Kidney glomerular epithelial cell (primary cell): ENCODE data around the gene FOXN4.
"Not testable (repeated sequence)": the region's sequence is repeated elsewhere in the genome, so short reads cannot be mapped to it uniquely, and the experiment has no call there.

Experiments
- DNase-seq: peaks from one replicate; lab custom pipeline; 2025; lab: John Stamatoyannopoulos, UW

The FOXN4 gene

DNA sequence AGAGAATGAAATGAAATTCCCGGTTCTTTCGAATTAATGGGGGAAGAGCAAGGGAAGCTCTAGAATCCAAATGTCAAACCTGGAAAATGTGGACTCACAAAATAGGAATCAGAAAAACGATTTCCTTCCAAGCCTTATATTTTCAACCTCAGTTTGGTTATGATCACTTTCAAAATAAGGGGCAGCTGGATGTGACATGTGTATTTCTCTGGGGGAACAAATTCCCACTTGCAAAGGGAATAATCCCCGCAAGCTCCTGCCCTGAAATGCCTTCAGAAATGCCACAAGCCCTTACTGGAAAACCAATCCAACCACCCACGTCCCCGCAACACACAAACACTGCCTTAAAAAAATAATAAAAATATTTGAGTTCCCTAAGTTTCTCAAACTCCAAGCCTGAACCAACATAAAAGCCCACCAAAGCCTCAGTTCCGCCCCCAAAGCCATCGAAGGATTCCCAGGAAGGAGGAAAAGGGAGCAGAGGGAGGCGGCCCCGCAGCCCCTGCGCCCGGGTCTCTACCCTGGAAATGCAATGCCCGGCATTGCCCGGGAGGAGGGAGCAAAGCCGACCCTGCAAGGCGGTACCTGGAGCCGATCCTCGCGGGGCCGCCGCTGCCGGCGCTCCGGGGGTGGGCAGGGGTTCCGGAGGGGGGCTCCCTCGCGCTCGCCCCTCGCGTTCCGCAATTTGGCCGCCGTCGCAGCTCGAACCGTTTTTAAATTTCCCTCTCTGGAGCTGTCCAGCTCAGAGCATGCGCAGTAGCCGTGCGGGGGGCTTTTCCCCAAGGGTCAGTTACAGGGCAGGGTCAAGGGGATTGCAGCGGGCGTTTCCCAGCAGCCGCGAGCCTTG, at the start of gene FOXN4:
FOXN4 (minus strand) TSS at position 751 of the 847 bp plus-strand sequence. CDS start 963 bp downstream, outside the sequence.
- no peak for DNase-seq

GRCh38 chr12:109358154-109358869, 49.2 kb upstream of the FOXN4 start:
- no peak for DNase-seq

DNA sequence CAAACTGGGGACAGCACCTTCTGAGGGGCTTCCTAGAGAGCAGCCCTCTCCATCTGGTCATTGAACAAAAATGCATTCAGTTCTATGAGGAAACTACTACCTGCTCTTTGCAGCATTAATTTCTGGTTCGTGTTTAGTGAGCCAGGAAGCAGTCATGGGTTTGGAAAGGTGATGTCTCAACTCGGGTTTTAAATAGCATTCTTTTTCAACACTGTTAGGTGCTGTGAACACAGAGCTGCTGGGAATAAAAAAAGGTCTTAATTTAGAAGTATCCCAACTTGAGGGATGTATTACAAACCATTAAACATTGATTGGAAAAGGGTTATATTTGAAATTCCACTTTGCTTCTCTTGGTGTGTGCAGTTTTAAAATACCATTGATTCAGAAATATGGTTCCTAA, 47.9 kb upstream of the FOXN4 start:
- no peak for DNase-seq

GRCh38 chr12:109356577-109356976, 47.5 kb upstream of the FOXN4 start:
- no peak for DNase-seq

DNA sequence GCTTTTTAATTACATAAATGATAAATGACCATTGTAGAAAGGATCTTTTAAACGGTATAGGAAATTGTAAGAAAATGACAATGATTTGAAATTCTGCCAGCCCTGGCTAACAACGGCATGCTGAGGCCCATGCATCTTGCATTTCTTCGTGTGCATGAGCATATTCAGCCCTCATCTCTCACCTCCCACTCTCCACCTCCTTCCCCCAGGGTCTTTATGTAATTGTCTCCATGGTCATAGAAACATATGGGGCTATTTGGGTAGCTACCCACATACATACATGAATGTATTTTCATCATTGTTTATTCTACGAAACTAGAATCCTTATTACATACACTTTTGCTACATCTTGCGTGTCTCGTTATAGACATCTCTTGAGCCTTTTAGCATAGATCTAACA, 43.1 kb upstream of the FOXN4 start:
- no peak for DNase-seq

DNA sequence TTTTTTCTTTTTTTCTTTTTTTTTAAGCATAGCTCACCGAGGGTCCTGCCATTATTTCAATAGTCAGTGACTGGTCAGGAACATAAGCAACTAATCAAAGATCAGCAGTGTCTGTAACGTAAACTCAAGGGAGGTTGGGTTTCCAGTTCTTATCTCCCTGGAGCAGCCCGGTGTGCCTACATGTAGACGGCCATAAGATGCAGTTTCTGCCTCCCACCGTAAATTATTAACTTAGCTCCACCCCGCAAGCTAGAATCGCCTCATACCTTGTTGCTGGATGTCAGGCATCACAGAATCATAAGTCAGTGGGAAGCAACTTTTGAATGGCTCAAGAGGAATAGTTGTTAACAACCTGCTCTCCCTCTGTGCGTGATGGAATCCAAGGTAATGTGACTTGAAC, 38.5 kb upstream of the FOXN4 start, which contains the start of gene MYO1H:
MYO1H (plus strand) TSS at position 312 of the 400 bp plus-strand sequence; CDS start at position 373, 61 bp downstream.
- DNase-seq, result peak; percentile 2

DNA sequence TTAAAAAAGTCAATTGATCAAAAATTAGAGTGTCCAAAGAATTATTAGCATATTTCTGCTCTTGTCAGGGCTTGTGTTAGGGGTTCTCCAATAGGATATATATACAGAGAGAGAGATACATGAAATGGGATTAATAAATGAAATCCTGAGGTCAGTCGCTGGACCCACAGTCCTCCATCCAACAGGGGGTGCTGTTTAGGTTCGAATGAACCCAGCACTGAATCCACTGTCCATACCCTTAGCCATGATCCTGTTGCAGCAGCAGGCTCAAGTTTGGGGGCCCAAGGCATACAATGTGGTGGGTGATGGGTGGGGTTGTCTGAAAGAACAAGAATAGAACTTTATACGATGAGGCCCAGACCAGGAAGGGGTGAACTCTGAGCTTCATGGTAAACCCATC, 37.8 kb upstream of the FOXN4 start:
- DNase-seq, result no peak

DNA sequence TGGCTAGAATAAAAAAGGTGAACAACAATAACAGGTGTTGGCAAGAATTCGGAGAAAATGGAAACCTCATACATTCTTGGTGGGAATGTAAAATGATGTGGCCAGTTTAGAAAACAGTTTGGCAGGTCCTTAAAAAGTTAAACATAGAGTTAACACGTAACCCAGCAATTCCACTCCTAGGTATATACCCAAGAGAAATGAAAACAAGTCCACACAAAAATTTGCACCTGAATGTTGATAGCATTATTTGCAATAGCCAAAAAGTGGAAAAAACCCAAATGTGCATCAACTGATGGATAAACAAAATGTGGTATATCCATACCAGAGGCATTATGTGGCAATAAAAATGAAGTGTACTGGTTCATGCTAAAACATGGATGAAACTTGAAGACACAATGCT, 36.3 kb upstream of the FOXN4 start:
- DNase-seq, result no peak

- DNase-seq, result no peak
Observed at GRCh38 chr12:109343677-109344076, 34.6 kb upstream of the FOXN4 start.

- DNase-seq, result no peak
Observed at GRCh38 chr12:109336593-109336992, 27.5 kb upstream of the FOXN4 start.

DNA sequence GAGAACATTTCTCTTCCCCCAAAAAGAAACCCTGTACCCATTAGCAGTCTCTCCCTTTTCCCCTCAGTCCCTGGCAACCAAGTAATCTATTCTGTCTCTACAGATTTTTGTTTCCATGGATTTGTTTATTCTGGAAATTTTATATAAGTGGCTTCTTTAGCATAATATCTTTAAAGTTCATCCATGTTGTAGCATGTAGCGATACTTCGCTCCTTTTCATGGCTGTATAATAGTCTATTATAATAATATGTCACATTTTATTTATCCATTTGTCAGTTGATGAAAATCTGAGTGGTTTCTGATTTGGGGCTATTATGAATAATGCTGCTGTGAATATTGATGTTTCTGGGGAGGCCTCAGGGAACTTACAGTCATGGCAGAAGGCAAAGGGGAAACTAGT, 25.8 kb upstream of the FOXN4 start:
- DNase-seq, result no peak

DNA sequence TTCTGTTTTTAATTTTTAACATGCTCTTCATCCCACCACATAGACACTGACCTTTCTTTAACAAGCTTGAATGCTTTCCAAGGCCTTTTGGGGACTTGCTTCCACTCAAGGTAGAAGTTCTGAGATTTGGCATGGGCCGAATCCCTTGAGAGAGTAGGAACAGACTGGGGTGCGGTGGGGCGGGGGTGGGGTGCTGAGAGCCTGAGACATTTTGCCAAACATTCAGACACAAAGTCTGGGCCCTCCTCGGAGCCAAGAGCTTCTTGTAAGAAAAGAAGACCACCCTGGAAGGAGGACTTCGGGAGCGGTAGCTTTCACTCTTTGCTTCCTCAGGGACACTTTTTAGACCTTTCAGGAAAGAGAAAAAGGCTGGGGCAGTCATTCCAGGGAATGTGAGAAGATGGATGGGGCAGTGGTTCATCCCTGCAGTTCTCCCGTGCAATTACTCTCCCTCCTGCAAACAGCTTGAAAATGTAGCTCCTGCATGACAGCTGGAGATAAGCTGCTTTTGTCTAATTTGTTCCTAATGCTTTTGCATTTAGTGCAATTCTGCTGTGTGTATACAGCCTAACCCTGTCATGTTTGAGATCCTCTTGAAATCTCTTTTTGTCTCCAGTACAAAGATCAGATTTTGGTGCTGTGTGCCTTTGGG, 22.3 kb upstream of the FOXN4 start:
- no peak for DNase-seq

DNA sequence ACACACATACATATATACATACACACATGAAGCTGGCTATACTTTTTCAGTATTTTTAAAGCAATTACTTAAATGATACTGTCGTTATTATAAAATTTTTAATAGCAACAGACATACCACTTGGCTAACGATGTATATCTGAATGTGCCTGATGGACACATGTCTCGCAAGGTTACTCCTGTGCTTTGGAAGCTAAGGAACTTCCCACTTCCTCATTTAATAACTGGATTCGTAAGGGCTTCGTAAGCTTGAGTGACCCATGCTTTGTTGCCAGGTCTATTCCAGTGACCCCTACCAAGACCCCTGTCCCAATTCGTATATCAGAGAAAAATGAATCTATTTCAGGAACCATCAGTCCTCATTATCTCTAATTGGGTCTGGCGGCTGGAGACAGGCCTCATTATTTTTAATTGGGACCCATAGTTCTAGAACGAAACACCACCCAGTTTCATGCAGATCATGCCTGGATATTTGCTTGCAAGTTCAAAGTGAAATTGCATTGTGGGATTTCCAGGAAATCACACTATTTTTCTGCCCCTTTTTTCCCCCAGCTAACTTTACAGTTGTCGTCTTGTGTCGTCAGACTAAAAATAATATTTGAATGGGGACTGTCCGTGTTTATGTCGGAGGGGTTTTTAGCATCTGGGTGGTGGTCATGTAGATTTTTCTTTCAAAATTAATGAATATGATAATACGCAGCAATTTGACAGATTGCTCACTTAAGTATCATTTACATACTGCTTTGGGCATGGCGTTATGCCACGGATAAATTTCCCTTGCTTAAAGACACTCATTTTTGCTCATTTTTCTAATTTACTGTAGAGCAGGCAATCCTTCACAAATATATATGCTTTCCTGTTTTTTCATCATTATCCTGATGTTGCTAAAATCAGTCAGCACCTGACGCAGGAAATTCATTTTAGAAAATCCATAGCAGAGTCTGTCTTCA, 21.5 kb upstream of the FOXN4 start:
- no peak for DNase-seq

DNA sequence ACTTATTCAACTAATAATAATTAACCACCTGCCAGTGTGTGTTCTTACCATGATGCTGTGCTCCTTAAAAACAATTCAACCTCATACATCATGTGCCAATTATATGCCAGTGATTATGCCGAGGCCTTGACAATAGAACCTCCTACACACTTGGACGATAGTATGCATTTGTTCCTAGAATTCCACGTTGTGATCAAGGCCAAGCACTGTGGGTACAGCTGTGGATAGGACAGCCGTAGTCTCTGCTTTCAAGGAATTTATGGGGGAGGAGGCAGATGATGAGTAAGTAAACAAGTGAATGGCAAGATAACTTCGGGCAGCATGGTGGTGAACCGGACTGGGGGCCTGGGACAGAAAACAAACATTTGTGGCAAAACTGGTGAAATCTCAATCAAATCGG, 20.6 kb upstream of the FOXN4 start:
- DNase-seq, result peak; percentile 38

GRCh38 chr12:109329003-109329402, 19.9 kb upstream of the FOXN4 start:
- DNase-seq, result no peak

DNA sequence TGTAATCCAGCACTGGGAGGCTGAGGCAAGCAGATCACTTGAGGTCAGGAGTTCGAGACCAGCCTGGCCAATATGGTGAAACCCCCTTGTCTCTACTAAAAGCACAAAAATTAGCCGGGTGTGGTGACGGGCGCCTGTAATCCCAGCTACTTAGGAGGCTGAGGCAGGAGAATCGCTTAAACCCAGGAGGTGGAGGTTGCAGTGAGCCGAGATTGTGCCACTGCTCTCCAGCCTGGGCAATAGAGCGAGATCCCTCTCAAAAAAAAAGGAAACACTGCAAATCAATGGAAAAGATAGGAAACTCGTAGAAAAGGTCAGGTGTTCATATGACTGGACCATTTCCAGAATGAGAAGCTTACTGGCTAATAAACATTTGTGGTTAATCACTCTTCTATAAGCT, 12.2 kb upstream of the FOXN4 start:
- not testable (repeated sequence) for DNase-seq

DNA sequence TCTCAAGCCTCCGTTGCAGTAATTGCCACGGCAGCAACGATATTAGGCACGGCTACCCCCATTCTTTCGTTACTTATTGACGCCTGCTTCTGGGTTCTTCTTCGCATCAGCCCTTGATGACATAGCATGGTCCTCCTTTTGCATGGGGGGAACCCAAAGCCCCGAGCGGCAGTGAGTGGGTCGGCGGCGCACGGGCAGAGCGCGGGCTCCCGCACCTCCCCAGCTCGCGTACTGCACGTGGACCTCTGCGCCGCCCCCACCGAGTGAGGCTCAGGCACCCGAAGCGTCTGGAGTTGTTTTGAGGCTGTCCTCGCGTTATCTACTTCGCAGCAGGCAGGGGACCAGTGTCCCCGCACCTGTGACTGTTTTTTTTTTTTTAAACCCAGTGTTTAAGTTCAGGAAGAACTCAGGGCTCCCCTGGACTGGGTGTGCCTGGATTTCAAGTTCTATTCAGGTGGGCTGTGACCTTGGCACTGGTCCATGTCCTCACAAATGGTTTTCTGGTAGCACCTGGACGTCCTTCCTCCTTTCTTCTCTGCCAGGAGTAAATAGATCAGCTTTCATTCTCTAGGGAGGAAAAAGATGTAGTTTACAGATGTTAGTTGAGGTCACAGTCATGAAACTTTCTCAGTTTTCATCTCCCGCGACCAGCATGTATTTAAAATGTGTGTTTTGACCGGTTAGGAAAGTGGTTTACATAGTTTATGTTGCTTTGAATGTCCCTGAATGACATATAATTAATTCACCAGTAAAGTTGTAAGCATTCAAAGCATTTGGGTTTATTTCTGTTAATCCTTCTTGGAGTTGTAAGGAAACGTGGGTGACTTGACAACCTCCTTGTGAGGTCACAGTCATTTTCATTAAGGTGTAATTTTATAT, 1.4 kb upstream of the FOXN4 start:
- DNase-seq, result no peak

GRCh38 chr12:109309381-109310246, 530 bp upstream of the FOXN4 start:
- no peak for DNase-seq

- no peak for DNase-seq
Observed at GRCh38 chr12:109307051-109307450, 2.0 kb downstream of the FOXN4 start.

DNA sequence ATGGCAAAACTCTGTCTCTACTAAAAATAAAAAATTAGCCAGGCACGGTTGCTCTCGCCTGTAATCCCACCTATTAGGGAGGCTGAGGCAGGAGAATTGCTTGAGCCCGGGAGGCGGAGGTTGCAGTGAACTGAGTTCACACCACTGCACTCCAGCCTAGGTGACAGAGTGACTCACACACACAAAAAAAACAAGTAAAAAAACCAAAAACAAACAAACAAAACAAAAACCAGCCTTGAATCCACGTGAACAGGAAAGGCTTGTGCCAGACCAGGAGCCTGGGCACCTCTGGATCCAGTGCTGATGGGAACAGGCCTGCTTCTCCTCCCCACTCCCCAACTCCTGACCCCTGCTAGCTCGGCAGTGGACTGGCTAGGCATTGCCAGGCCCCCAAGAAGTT, 3.5 kb downstream of the FOXN4 start:
- DNase-seq, result no peak
